Activated naive CD4-positive, alpha-beta T cell treated with anti-CD3 and anti-CD28 coated beads, Interleukin-2, amount 50 U/mL, for 72 hours (primary cell): ENCODE measurements around the gene RHBG. TPM values are rescaled to one million over a fixed set of nuclear protein-coding genes. Genes with fewer than 3 reads are reported as not detected.
"Not testable (repeated sequence)": the region's sequence is repeated elsewhere in the genome, so short reads cannot be mapped to it uniquely, and the experiment has no call there.

Source experiments
- ATAC-seq, 2 donors: fragments of 150-1000 bp; cut with Tn5 transposase; 2 replicates each; pipeline ENCODE4 v1.10.0; 2021; ENCODE audit warnings: mild to moderate bottlenecking in 2 of 2, moderate library complexity in 2 of 2
- DNase-seq, 2 donors: peaks; one replicate each; pipeline ENCODE4 v3.0.0; 2021 to 2022; ENCODE audit warnings: low spot score in 2 of 2
- H3K27ac Mint-ChIP-seq, 2 donors: one replicate each; pipeline ENCODE4 v1.8.0; 2022; ENCODE audit warnings: mild to moderate bottlenecking in 2 of 2, mixed read lengths in 2 of 2
- H3K36me3 Mint-ChIP-seq, 2 donors: one replicate each; pipeline ENCODE4 v1.8.0; 2022; ENCODE audit warnings: mixed read lengths in 2 of 2
- H3K9me3 Mint-ChIP-seq, 2 donors: one replicate each; pipeline ENCODE4 v1.8.0; 2022; ENCODE audit warnings: mixed read lengths in 2 of 2
- total RNA-seq, 2 donors: library from RNA; stranded (reverse); gene quantifications; one replicate each; pipeline ENCODE4 v1.2.3, GENCODE V29; 2022

RHBG gene
- not detected for total RNA-seq

- Mint-ChIP-seq H3K36me3 (no peaks in the 10 kb centered on the region), H3K27ac (no peak within 1 kb of the TSS), H3K9me3 (no peaks in the 10 kb centered on the region)
- DNase-seq (no peak), ATAC-seq (peak; percentile 13 to 32)
Observed at GRCh38 chr1:156368889-156369684, at the start of gene RHBG. RHBG (plus strand) TSS chr1:156369211; CDS start chr1:156369250, 39 bp downstream.

GRCh38 chr1:156319664-156320063, 49.3 kb upstream of the RHBG start:
- Mint-ChIP-seq H3K9me3 (no peaks in the 10 kb centered on the region), H3K36me3 (peaks cover 14 to 21% of the 10 kb centered on the region in 2 donors), H3K27ac (no peak overlapping the region)
- peak in 1 of 2 donors; percentile 12 for DNase-seq
- no peak for ATAC-seq

- no peak for ATAC-seq
- H3K36me3 Mint-ChIP-seq: peaks cover 14 to 21% of the 10 kb centered on the region in 2 donors
- H3K27ac Mint-ChIP-seq: no peak overlapping the region
- no peak for DNase-seq
- no peaks in the 10 kb centered on the region for H3K9me3 Mint-ChIP-seq
Observed at GRCh38 chr1:156320560-156320959, 48.5 kb upstream of the RHBG start.

GRCh38 chr1:156323179-156323578, 45.8 kb upstream of the RHBG start:
- not testable (repeated sequence) for H3K9me3 Mint-ChIP-seq, ATAC-seq
- H3K36me3 Mint-ChIP-seq: peaks cover 9 to 16% of the 10 kb centered on the region in 2 donors

GRCh38 chr1:156336242-156336641, 32.8 kb upstream of the RHBG start:
- Mint-ChIP-seq H3K36me3 (peaks cover 29 to 36% of the 10 kb centered on the region in 2 donors), H3K9me3 (no peaks in the 10 kb centered on the region), H3K27ac (peak overlapping the region; percentile 97 to 98)
- DNase-seq (no peak), ATAC-seq (no peak)

More at GRCh38 chr1:156323179-156323578, 45.8 kb upstream of the RHBG start:
- DNase-seq, H3K27ac Mint-ChIP-seq: not testable (repeated sequence)

- ATAC-seq: no peak
- Mint-ChIP-seq H3K27ac (peak overlapping the region; percentile 97 to 98), H3K36me3 (peaks cover 29 to 36% of the 10 kb centered on the region in 2 donors), H3K9me3 (no peaks in the 10 kb centered on the region)
- DNase-seq: no peak
Observed at GRCh38 chr1:156337052-156337887, 31.7 kb upstream of the RHBG start.

- Mint-ChIP-seq H3K27ac (peak overlapping the region; percentile 97 to 98), H3K9me3 (no peaks in the 10 kb centered on the region), H3K36me3 (peaks cover 29 to 36% of the 10 kb centered on the region in 2 donors)
- ATAC-seq (no peak), DNase-seq (peak in 1 of 2 donors; percentile 20)
Observed at GRCh38 chr1:156337888-156338179, 31.2 kb upstream of the RHBG start.

- DNase-seq: peak; percentile 99 to 100
- Mint-ChIP-seq H3K27ac (peak within 1 kb of the TSS; percentile 97 to 98), H3K9me3 (no peaks in the 10 kb centered on the region), H3K36me3 (peaks cover 29 to 36% of the 10 kb centered on the region in 2 donors)
- ATAC-seq: peak; percentile 95 to 97
Observed at GRCh38 chr1:156338180-156338976, 30.6 kb upstream of the RHBG start, which contains the start of the genes CCT3 and TSACC. CCT3 (minus strand) TSS chr1:156338292; CDS start chr1:156338184, 108 bp downstream. TSACC (plus strand) TSS chr1:156338526; CDS start chr1:156339758, 1,232 bp downstream.

GRCh38 chr1:156342166-156342955, 26.6 kb upstream of the RHBG start:
- DNase-seq: no peak
- no peak for ATAC-seq
- no peak overlapping the region for H3K27ac Mint-ChIP-seq
- H3K9me3 Mint-ChIP-seq: no peaks in the 10 kb centered on the region
- H3K36me3 Mint-ChIP-seq: peaks cover 7 to 8% of the 10 kb centered on the region in 2 donors

- no peak for ATAC-seq
- DNase-seq: no peak
- Mint-ChIP-seq H3K9me3 (no peaks in the 10 kb centered on the region), H3K36me3 (no peaks in the 10 kb centered on the region), H3K27ac (no peak overlapping the region)
Observed at GRCh38 chr1:156344409-156344808, 24.6 kb upstream of the RHBG start.

GRCh38 chr1:156346035-156346434, 23.0 kb upstream of the RHBG start:
- H3K9me3 Mint-ChIP-seq, ATAC-seq, H3K36me3 Mint-ChIP-seq, DNase-seq, H3K27ac Mint-ChIP-seq: not testable (repeated sequence)

- Mint-ChIP-seq H3K9me3 (no peaks in the 10 kb centered on the region), H3K36me3 (no peaks in the 10 kb centered on the region), H3K27ac (no peak overlapping the region)
- DNase-seq (no peak), ATAC-seq (no peak)
Observed at GRCh38 chr1:156346636-156347035, 22.4 kb upstream of the RHBG start.

- DNase-seq (no peak), ATAC-seq (no peak)
- H3K36me3 Mint-ChIP-seq: no peaks in the 10 kb centered on the region
- H3K27ac Mint-ChIP-seq: no peak overlapping the region
- no peaks in the 10 kb centered on the region for H3K9me3 Mint-ChIP-seq
Observed at GRCh38 chr1:156347331-156347730, 21.7 kb upstream of the RHBG start.

- not testable (repeated sequence) for H3K27ac Mint-ChIP-seq, H3K36me3 Mint-ChIP-seq, ATAC-seq, H3K9me3 Mint-ChIP-seq, DNase-seq
Observed at GRCh38 chr1:156352481-156352880, 16.5 kb upstream of the RHBG start.

- DNase-seq (no peak), ATAC-seq (peak; percentile 54 to 78)
- Mint-ChIP-seq H3K9me3 (no peaks in the 10 kb centered on the region), H3K27ac (peak overlapping the region in 1 of 2 donors; percentile 55), H3K36me3 (no peaks in the 10 kb centered on the region)
Observed at GRCh38 chr1:156356262-156356874, 12.6 kb upstream of the RHBG start.
